ENCODE measurements around the gene HARS1. TPM values are rescaled to one million over a fixed set of nuclear protein-coding genes. Genes with fewer than 3 reads are reported as not detected.
"Not testable (repeated sequence)": the region's sequence is repeated elsewhere in the genome, so short reads cannot be mapped to it uniquely, and the experiment has no call there.

Gene HARS1
- total RNA-seq, 1 donor from 2014 or later = 83.0 TPM

DNA sequence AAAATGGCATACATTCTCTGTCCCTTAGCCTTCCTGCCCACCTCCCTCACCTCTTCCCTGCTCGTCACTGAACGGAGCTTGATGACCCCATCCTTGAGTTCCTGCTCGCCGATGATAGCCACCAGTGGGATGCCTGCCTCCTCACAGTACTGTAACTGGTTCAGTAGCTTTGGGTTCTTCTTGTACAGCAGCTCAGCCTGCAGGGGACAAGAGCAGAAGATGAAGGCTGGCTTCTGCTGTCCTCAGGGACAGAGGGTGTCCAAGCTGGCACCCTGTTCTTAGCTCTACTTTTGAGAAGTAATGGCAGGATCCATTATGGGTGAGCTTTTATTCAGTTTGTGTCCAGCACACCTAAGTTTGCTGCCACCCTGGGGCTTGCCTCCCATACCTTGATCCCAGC lies 16.5 kb downstream of the HARS1 start:
- no peak overlapping the region for H3K4me3 ChIP-seq (ENCODE audit: low read depth, low read length)
- no peak for DNase-seq (ENCODE audit: low read depth)
- TF ChIP-seq, protein P1, sequence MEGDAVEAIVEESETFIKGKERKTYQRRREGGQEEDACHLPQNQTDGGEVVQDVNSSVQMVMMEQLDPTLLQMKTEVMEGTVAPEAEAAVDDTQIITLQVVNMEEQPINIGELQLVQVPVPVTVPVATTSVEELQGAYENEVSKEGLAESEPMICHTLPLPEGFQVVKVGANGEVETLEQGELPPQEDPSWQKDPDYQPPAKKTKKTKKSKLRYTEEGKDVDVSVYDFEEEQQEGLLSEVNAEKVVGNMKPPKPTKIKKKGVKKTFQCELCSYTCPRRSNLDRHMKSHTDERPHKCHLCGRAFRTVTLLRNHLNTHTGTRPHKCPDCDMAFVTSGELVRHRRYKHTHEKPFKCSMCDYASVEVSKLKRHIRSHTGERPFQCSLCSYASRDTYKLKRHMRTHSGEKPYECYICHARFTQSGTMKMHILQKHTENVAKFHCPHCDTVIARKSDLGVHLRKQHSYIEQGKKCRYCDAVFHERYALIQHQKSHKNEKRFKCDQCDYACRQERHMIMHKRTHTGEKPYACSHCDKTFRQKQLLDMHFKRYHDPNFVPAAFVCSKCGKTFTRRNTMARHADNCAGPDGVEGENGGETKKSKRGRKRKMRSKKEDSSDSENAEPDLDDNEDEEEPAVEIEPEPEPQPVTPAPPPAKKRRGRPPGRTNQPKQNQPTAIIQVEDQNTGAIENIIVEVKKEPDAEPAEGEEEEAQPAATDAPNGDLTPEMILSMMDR (conservative IDR thresholded peaks at IDR 0.05; ENCODE audit: low read depth, low read length) = no peak

DNA sequence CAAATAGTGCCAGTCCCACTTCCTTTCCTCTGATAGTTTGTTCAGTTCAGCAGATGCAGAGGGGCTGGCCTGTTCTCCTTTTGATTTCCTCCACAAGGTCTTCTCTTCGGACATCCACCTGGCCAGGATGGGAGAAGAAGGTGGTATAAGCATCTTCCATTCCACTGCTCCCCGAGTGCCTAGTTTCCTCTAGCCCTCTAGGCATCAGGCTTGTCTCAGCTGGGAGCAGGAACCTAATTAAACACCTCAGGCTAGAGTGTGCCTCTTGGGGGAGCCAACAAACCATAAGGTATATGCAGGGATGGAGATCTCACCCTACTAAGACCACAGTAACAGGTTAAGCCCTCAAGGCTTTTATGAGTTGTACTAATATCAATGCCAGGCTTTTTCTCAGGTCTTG lies 17.0 kb downstream of the HARS1 start:
- no peak overlapping the region for H3K4me3 ChIP-seq (ENCODE audit: low read depth, low read length)
- DNase-seq (ENCODE audit: low read depth) = no peak
- TF ChIP-seq, protein P1 (conservative IDR thresholded peaks at IDR 0.05; ENCODE audit: low read depth, low read length) = no peak

DNA sequence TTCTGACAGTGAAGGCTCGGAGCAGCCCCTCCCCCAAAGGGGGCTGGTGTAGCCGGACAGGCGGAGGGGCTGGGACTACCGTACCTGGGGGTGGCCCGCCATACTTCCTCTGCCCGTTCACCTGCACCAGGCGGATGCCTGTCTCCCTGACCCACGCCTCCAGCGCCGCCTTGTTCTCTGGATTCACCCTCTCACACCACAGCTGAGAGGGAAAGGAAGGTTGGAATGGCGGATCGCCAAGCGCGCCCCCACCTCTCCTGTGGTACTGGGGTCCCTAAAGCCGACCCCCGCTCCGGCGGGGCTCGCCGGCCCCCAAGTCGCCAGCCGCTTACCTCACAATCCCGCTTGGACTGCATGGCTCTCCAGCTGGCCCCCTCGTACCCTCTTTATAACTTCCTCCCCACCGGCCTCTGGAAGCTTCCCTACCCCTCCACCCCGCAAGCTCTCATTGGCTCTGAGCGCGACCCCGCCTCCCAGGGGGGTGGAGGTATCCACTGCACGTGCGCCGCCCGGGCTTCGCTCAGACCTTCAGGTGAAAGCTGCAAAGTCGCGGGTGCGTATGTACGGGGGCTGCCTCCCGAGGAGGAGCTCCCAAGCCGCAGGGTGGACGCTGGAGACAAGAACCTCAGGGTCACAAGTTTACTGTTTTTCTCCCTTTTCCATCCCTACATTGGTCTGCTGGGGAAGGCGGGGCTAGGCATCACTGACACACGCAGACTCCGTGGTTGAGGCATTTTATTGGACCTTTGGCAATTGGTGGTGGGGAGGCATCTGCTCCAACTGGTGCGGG lies 17.8 kb downstream of the HARS1 start, which contains the start of gene DND1:
DND1 (minus strand) TSS at position 390 of the 790 bp plus-strand sequence; CDS start at position 356, 34 bp downstream.
- TF ChIP-seq, protein P1 (conservative IDR thresholded peaks at IDR 0.05; ENCODE audit: low read depth, low read length) = no peak
- no peak within 1 kb of the TSS for H3K4me3 ChIP-seq (ENCODE audit: low read depth, low read length)
- no peak for DNase-seq (ENCODE audit: low read depth)

DNA sequence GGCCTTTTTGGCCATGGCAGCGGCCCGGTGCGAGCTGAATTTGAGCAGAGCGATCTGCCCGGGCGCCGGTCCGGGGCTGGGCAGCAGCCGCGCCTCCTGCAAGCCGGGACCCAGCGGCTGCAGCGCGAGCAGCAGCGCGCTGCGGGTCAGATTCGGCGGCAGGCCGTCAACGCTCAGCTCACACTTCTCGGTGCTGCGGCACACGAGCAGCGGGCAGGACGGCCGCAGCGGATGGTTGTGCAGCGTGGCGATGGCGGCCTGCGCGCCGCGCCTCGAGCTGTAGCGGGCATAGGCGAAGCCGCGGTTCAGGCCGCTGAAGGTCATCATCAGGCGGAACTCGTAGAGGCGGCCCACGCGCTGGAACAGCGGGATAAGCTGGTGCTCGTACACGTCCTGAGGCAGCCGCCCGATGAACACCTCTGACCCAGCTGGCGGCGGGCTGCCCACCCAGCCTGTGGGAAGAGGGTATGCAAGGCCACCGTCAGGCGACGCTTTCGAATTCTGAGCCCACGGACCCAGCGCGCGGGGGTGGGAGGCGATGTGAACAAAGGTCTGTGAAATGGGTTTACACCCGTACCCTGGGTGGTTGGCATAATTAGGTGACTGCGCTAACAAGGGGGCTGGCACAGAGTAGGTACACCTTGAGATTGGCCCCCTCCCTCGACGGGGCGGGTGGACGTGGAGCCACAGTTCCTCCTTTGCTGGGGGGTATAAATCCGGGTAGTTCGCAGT lies 18.5 kb downstream of the HARS1 start:
- no peak for DNase-seq (ENCODE audit: low read depth)
- TF ChIP-seq, protein P1 (conservative IDR thresholded peaks at IDR 0.05; ENCODE audit: low read depth, low read length) = no peak
- H3K4me3 ChIP-seq (ENCODE audit: low read depth, low read length) = no peak overlapping the region

DNA sequence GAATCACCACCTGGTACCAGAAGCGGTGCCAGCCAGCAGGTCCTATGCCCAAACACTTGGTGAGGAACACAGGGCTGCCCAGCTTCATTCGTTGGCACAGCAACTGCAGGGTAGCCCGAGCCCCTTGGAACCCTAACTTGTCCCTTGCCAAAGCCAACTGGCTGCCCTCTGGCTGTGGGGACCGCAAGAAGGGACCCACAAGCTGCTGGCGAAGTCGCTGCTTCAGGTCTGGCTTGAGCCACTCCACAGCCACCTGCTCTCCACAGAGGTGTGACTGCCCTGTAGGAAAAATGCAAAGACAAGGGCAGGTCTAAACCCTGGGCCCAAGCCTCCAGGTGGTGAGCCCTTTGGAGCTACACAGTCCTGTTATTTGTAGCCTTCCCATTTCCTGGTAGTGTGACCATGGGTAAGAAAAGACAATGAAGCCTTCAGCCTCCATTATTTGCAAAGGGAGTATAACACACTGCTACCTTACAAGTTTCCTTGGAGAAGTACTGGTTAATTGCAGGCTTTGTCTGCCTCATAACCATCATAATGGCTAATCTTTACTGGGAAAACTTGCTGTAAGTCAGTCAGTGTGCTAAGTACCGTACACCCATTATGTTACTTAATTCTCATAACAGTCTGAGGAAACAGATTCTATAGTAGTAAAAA lies 19.6 kb downstream of the HARS1 start:
- DNase-seq (ENCODE audit: low read depth) = no peak
- TF ChIP-seq, protein P1 (conservative IDR thresholded peaks at IDR 0.05; ENCODE audit: low read depth, low read length) = no peak
- H3K4me3 ChIP-seq (ENCODE audit: low read depth, low read length) = no peak overlapping the region

DNA sequence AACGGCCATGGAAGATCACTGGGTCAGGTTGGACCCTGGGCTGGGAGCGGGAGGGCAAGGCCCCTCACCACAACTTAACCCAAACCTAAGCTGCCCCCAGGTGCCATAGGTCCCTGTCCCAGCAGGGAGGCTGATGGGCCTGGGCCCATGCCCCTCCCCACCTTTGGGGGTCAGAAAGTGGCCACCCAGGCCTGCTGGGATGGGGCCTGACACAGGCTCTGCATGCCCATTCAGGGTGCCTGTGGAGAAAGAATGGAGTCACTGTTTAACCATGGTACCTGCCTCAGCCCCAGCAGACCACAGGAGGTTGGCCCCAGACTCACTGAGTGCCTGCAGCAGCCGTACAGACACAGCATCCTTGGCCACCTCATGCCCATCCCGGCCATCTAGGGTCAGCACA lies 20.1 kb downstream of the HARS1 start:
- not testable (repeated sequence) for DNase-seq (ENCODE audit: low read depth)

More for the DNA sequence above, 20.1 kb downstream of the HARS1 start:
- not testable (repeated sequence) for H3K4me3 ChIP-seq (ENCODE audit: low read depth, low read length)

Measured in epithelial cell of proximal tubule (primary cell).